DND-41 (cell line): Measurements from ENCODE around the gene SPRYD3.

Experiments used
- ATAC-seq: fragments of 200-7000 bp; cut with Tn5 transposase; 3 replicates; pipeline ENCODE4 v1.9.1; 2021; ENCODE audit warnings: low read depth; ENCODE audit not compliant: insufficient read depth
- DNase-seq: peaks from one replicate; pipeline ENCODE4 v3.0.0-alpha.2; 2020
- H2AFZ ChIP-seq: 2 replicates; pipeline ENCODE4 v1.6.0; 2012; ENCODE audit warnings: low read depth, low read length
- H3K27ac ChIP-seq: 2 replicates; pipeline ENCODE4 v1.5.1; 2012; ENCODE audit warnings: low read length, inconsistent platforms
- H3K27me3 ChIP-seq: fragments of 200-600 bp; sonication (generic); 2 replicates; pipeline ENCODE4 v1.6.0; 2012; ENCODE audit warnings: low read length, mild to moderate bottlenecking, inconsistent platforms; ENCODE audit not compliant: insufficient read depth, poor library complexity
- H3K36me3 ChIP-seq: 2 replicates; pipeline ENCODE4 v1.5.1; 2012; ENCODE audit warnings: low read length, inconsistent platforms; ENCODE audit not compliant: insufficient read depth
- H3K4me1 ChIP-seq: 2 replicates; pipeline ENCODE4 v1.5.1; 2012; ENCODE audit warnings: mild to moderate bottlenecking, low read length; ENCODE audit not compliant: insufficient read depth
- H3K4me2 ChIP-seq: 2 replicates; pipeline ENCODE4 v1.6.0; 2012; ENCODE audit warnings: mild to moderate bottlenecking, moderate library complexity, low read length, inconsistent platforms; ENCODE audit not compliant: insufficient read depth
- H3K4me3 ChIP-seq, 2 experiments: fragments of 200-600 bp in 1 of 2; shearing (Covaris generic) in 1 of 2; 2 replicates each; pipeline ENCODE4 v1.5.1; 2012 to 2016; ENCODE audit warnings: inconsistent platforms in 2 of 2, low read length in 2 of 2, mild to moderate bottlenecking in 2 of 2, low read depth in 1 of 2, moderate library complexity in 1 of 2
- H3K79me2 ChIP-seq: 2 replicates; pipeline ENCODE4 v1.6.0; 2012; ENCODE audit warnings: low read length, inconsistent platforms; ENCODE audit not compliant: insufficient read depth
- H3K9ac ChIP-seq: 2 replicates; pipeline ENCODE4 v1.6.0; 2012; ENCODE audit warnings: low read depth, mild to moderate bottlenecking, inconsistent platforms, low read length, moderate library complexity
- H3K9me3 ChIP-seq: 2 replicates; pipeline ENCODE4 v1.5.1; 2012; ENCODE audit warnings: low read length, moderate library complexity, mild to moderate bottlenecking, inconsistent platforms; ENCODE audit not compliant: insufficient read depth, severe bottlenecking
- H4K20me1 ChIP-seq: 2 replicates; pipeline ENCODE4 v1.6.0; 2012; ENCODE audit warnings: low read length; ENCODE audit not compliant: insufficient read depth
- CTCF ChIP-seq: IDR thresholded peaks from 2 replicates; pipeline ENCODE4 v1.5.1; 2012; ENCODE audit warnings: borderline replicate concordance, low read length, moderate library complexity, mild to moderate bottlenecking; ENCODE audit not compliant: poor library complexity, severe bottlenecking; ENCODE audit errors: extremely low read depth
- EZH2 ChIP-seq: IDR thresholded peaks from 3 replicates; pipeline ENCODE4 v1.6.1; 2012; ENCODE audit warnings: borderline replicate concordance, low read depth, mild to moderate bottlenecking, moderate library complexity, low read length, inconsistent platforms; ENCODE audit not compliant: severe bottlenecking

The SPRYD3 gene

GRCh38 chr12:53067993-53068770, 11.0 kb downstream of the SPRYD3 start:
- no peaks in the 10 kb centered on the region for H3K4me1 ChIP-seq
- no peak for TF ChIP-seq EZH2
- H3K9me3 ChIP-seq = no peaks in the 10 kb centered on the region
- no peak overlapping the region for H3K4me2 ChIP-seq
- peaks cover 4% of the 10 kb centered on the region; the same call in 1 of the 2 replicates for H4K20me1 ChIP-seq
- peaks cover 46% of the 10 kb centered on the region for H3K36me3 ChIP-seq
- DNase-seq (no peak), ATAC-seq (no peak)
- H3K79me2 ChIP-seq = no peaks in the 10 kb centered on the region
- H3K27ac ChIP-seq = no peak overlapping the region
- H3K9ac ChIP-seq = no peak overlapping the region
- no peak overlapping the region for H3K4me3 ChIP-seq
- H3K27me3 ChIP-seq = no peaks in the 10 kb centered on the region
- H2AFZ ChIP-seq = no peak overlapping the region

GRCh38 chr12:53067074-53067992, 11.9 kb downstream of the SPRYD3 start:
- H2AFZ ChIP-seq = no peak overlapping the region
- no peak for TF ChIP-seq EZH2
- TF ChIP-seq CTCF = no peak
- H3K4me3 ChIP-seq = no peak overlapping the region
- peaks cover 4% of the 10 kb centered on the region; the same call in 1 of the 2 replicates for H4K20me1 ChIP-seq
- no peak overlapping the region for H3K9ac ChIP-seq
- H3K9me3 ChIP-seq = no peaks in the 10 kb centered on the region
- H3K4me1 ChIP-seq = no peaks in the 10 kb centered on the region
- H3K4me2 ChIP-seq = no peak overlapping the region
- DNase-seq (no peak), ATAC-seq (no peak)
- peaks cover 40% of the 10 kb centered on the region for H3K36me3 ChIP-seq
- no peak overlapping the region for H3K27ac ChIP-seq
- H3K79me2 ChIP-seq = no peaks in the 10 kb centered on the region
- H3K27me3 ChIP-seq = no peaks in the 10 kb centered on the region

- Histone ChIP-seq H3K9me3 (no peaks in the 10 kb centered on the region), H3K4me3 (no peak overlapping the region), H3K4me2 (no peak overlapping the region), H3K27me3 (no peaks in the 10 kb centered on the region), H4K20me1 (peaks cover 4% of the 10 kb centered on the region; the same call in 1 of the 2 replicates), H3K79me2 (no peaks in the 10 kb centered on the region), H3K27ac (no peak overlapping the region), H3K36me3 (peaks cover 38% of the 10 kb centered on the region), H3K9ac (no peak overlapping the region), H2AFZ (no peak overlapping the region), H3K4me1 (no peaks in the 10 kb centered on the region)
- DNase-seq = peak; percentile 60
- peak; percentile 75 for ATAC-seq
- TF ChIP-seq EZH2 = no peak
- TF ChIP-seq CTCF = peak; percentile 88
These were observed 12.9 kb downstream of the SPRYD3 start for GRCh38 chr12:53065975-53066931.
